Nephron progenitor cell (in vitro differentiated cells): Measurements from ENCODE around the gene KLK12.
A peak's percentile ranks its signal among the peaks of the same experiment; 100 is the strongest.

Source experiments
- DNase-seq: peaks from one replicate; pipeline ENCODE4 v3.0.0; 2021
- H3K27ac Mint-ChIP-seq: 2 replicates; pipeline ENCODE4 v1.8.0; 2021; ENCODE audit warnings: mild to moderate bottlenecking, moderate library complexity, mixed read lengths
- H3K27me3 Mint-ChIP-seq: 2 replicates; pipeline ENCODE4 v1.8.0; 2021; ENCODE audit warnings: mild to moderate bottlenecking, low read depth, mixed read lengths; ENCODE audit not compliant: poor library complexity
- H3K36me3 Mint-ChIP-seq: 2 replicates; pipeline ENCODE4 v1.8.0; 2021; ENCODE audit warnings: low read depth, mixed read lengths
- H3K4me1 Mint-ChIP-seq: 2 replicates; pipeline ENCODE4 v1.8.0; 2021; ENCODE audit warnings: mixed read lengths
- H3K4me3 Mint-ChIP-seq: 2 replicates; pipeline ENCODE4 v1.8.0; 2021; ENCODE audit warnings: mild to moderate bottlenecking, moderate library complexity, mixed read lengths
- H3K9me3 Mint-ChIP-seq: 2 replicates; pipeline ENCODE4 v1.8.0; 2021; ENCODE audit warnings: mild to moderate bottlenecking, moderate library complexity, mixed read lengths
- TF ChIP-seq, protein P1 (sequence below): fragments of 200-600 bp; sonication (generic); IDR thresholded peaks from 2 replicates; pipeline ENCODE4 v1.5.0; 2021; ENCODE audit warnings: antibody characterized with exemption

KLK12 gene

DNA sequence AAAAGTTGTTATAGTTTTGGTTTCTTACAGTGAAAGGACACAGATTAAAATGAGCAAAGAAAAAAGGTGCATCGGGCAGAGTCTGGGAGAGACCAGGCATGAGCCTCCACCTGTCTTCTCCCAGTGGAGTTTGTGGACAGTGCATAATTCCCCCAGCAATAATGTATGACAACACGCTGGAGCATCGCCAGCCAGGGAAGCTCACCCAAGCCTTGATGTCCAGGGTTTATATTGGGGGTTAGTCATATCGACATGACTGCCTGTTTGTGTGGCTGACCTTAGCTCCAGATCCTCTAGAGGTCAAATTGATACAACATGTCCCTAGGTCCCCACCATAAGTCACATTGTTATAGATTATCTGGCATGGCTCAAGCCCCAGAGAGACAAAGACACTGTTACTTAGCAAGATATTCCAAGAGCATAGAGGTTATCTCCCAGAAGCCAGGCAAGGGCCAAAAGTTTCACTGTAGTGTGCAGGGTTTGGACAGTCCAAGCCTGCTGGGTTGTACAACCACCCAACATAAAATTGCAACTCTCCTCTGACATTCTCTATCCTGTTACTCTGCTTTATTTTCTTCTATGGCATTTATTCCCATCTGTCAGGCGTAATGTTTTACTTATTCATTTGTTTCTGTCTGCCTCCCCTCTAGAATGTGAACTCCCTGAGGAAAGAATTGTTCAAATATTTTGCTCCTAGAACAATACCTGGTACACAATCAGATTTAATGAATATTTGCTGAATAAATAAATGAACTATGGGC, 35.7 kb upstream of the KLK12 start:
- H3K9me3 Mint-ChIP-seq: peaks cover 18% of the 10 kb centered on the region
- DNase-seq: no peak
- TF ChIP-seq, protein P1, sequence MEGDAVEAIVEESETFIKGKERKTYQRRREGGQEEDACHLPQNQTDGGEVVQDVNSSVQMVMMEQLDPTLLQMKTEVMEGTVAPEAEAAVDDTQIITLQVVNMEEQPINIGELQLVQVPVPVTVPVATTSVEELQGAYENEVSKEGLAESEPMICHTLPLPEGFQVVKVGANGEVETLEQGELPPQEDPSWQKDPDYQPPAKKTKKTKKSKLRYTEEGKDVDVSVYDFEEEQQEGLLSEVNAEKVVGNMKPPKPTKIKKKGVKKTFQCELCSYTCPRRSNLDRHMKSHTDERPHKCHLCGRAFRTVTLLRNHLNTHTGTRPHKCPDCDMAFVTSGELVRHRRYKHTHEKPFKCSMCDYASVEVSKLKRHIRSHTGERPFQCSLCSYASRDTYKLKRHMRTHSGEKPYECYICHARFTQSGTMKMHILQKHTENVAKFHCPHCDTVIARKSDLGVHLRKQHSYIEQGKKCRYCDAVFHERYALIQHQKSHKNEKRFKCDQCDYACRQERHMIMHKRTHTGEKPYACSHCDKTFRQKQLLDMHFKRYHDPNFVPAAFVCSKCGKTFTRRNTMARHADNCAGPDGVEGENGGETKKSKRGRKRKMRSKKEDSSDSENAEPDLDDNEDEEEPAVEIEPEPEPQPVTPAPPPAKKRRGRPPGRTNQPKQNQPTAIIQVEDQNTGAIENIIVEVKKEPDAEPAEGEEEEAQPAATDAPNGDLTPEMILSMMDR: no peak
- peaks cover 4% of the 10 kb centered on the region for H3K4me1 Mint-ChIP-seq
- peaks cover 31% of the 10 kb centered on the region for H3K27me3 Mint-ChIP-seq
- H3K27ac Mint-ChIP-seq: no peak overlapping the region
- H3K4me3 Mint-ChIP-seq: no peak overlapping the region
- H3K36me3 Mint-ChIP-seq: no peaks in the 10 kb centered on the region

DNA sequence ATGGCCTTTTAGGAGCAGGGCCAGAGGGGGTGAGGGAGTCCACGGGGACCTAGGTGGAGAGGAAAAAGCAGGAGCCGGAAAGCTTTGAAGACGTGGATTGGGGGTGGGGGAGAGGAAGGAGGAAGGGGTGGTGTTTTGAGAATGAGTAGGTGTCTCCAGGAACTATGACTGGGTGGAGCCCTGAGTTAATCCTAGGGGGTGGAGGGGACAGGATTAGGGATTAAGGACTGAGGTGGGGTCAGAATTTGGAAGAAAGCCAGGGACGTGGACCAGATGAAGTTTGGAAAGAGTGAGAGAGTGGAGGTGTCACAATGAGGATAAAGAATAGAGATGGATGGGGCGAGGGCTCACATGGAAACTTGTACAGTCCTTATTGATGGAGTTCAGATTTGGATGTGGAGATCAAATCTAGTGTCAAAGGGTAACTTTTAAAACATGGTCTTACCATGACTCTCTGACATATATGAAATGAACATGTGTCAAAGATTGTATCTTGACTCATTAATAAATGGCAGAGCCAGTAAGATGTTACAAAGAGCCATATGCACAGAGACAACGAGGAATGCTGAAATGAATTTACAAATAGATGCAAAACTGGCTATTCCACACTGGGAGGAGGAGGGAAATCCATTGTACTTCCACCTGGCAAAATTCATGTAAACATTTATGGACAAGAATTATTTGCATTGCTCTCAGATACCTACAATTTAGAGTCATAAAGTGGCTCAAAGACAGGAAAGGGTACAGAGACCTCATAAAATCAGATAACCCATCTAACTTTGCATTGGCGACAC, 31.8 kb upstream of the KLK12 start:
- Mint-ChIP-seq H3K27ac (no peak overlapping the region), H3K9me3 (no peaks in the 10 kb centered on the region), H3K4me1 (peaks cover 9% of the 10 kb centered on the region), H3K27me3 (peaks cover 59% of the 10 kb centered on the region), H3K4me3 (no peak overlapping the region), H3K36me3 (no peaks in the 10 kb centered on the region)
- no peak for DNase-seq
- TF ChIP-seq, protein P1: no peak

DNA sequence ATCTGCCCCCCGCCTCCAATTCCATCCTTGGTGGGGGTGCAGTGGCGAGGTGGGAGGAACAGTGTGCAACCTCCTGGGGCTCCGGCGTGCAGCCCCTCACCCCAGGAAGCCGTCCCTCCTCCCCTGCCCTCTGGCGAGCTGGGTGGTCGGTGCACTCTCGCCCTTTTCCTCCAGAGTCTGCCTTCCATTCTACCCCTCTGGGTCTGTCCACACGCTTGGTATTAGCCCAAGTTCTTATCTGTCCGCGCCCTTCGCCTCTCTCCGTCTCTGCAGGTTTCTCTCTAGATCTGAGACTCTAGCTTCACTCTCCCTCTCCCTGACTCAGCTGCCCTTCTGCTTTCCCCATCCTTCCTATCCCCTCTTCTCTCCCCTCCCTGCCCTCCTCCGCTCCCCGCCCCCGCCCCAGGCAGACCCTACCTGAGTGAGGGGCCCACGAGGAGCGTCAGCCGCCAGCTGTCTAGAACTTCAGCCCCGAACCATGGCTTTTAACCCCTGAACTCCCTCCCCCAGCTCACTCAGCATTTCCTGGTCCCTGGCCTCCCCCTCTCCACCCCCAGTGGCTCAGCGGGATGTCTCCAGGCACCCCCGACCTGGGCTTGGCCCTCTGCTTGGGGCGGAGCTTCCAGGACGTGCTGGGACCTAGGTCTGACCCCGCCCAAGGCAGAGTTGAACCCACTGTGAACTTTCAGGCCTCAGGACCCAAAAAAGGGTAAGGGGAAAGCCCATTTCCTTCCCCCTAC, 30.6 kb upstream of the KLK12 start:
- Mint-ChIP-seq H3K27me3 (peaks cover 54% of the 10 kb centered on the region), H3K36me3 (no peaks in the 10 kb centered on the region), H3K27ac (no peak overlapping the region), H3K4me3 (peak overlapping the region; percentile 80), H3K4me1 (peaks cover 9% of the 10 kb centered on the region), H3K9me3 (no peaks in the 10 kb centered on the region)
- DNase-seq: peak; percentile 34
- TF ChIP-seq, protein P1: no peak

DNA sequence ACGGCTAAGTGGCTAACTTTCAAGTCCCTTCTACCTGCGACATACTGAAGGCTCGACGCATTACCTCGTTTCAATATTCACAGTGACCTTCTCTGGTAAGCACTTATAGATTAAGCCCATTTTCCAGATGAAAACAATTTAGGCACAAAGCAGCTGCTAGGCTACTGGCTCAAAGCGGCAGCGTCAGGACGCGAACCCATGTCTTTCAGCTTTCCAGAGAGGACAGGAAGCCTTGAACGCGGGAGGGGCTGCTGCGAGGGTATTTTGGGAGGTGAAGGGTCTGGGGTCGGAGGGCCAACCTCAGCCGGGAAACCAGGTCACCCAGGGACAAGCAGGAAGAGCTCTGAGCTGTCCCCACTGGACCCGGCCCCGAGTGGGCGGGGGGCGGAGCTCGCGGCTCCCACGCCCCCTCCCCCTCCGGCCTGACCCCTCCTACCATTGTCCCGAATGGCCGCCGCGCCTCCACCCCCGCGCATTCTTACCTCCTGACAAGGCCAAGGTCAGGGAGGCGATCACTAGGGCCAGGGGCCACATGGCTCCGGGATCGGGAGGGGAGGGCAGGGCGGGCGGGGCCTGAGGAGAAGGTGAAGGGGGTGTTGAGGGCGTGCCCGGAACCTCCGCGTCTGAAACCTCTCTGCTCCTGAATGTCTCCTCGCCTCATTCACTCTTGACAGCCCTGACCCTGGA, 29.9 kb upstream of the KLK12 start, which contains the start of gene KLK13:
KLK13 (minus strand) TSS at position 559 of the 687 bp plus-strand sequence; CDS start at position 534, 25 bp downstream.
- Mint-ChIP-seq H3K27ac (no peak within 1 kb of the TSS), H3K9me3 (no peaks in the 10 kb centered on the region), H3K4me3 (peak within 1 kb of the TSS; percentile 80), H3K27me3 (peaks cover 58% of the 10 kb centered on the region), H3K4me1 (peaks cover 9% of the 10 kb centered on the region), H3K36me3 (no peaks in the 10 kb centered on the region)
- TF ChIP-seq, protein P1: no peak
- DNase-seq: peak; percentile 49

DNA sequence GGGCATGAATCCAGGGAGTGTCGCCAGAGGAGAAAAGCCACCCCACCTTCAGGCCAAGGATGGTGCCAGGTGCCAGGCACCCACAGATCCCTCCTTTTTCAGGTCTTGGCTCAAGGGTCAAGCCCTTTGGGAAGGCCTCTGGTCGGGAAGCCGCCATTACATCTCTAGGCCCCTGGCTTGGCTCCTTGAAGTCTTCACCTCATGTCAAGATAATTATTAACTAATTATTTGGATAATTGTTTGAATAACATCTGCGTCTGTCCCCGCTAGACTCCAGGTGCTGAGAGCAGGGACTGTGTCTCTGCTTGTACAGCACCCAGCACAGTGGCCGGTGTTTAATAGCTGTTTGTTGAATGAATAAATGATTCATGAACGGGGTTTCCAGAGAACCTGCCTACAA, 28.9 kb upstream of the KLK12 start:
- Mint-ChIP-seq H3K4me3 (peak overlapping the region; percentile 33), H3K27me3 (peaks cover 62% of the 10 kb centered on the region), H3K4me1 (peaks cover 9% of the 10 kb centered on the region), H3K27ac (no peak overlapping the region), H3K36me3 (no peaks in the 10 kb centered on the region), H3K9me3 (no peaks in the 10 kb centered on the region)
- DNase-seq: no peak
- TF ChIP-seq, protein P1: no peak
